Calu3 (cell line): ENCODE data around the gene SCTR. TPM values are rescaled to one million over a fixed set of nuclear protein-coding genes. Genes with fewer than 3 reads are reported as not detected.

Experiments used
- BruUV-seq: library from RNA; stranded (reverse); fragments of 400-500 nt; replicated peaks from 2 replicates; lab custom pipeline; 2021; lab: Mats Ljungman, UMichigan
- CTCF ChIA-PET: fragments of 300-600 bp; sonication (Branson Sonifier 250); formaldehyde crosslinking; loops from one replicate; lab custom pipeline; 2022; ENCODE audit warnings: antibody characterized with exemption; lab: Charles Lee
- DNase-seq: peaks from one replicate; pipeline ENCODE4 v3.0.0; 2022
- H3K27ac Mint-ChIP-seq: one replicate; pipeline ENCODE4 v1.8.0; 2022; ENCODE audit warnings: mixed read lengths; ENCODE audit not compliant: unreplicated experiment
- H3K27me3 Mint-ChIP-seq: one replicate; pipeline ENCODE4 v1.8.0; 2022; ENCODE audit warnings: mixed read lengths; ENCODE audit not compliant: unreplicated experiment
- H3K36me3 Mint-ChIP-seq: one replicate; pipeline ENCODE4 v1.8.0; 2022; ENCODE audit warnings: mild to moderate bottlenecking, moderate library complexity, mixed read lengths; ENCODE audit not compliant: insufficient read depth, unreplicated experiment
- H3K4me1 Mint-ChIP-seq: one replicate; pipeline ENCODE4 v1.8.0; 2022; ENCODE audit warnings: mild to moderate bottlenecking, low read depth, mixed read lengths; ENCODE audit not compliant: unreplicated experiment
- H3K4me3 Mint-ChIP-seq: one replicate; pipeline ENCODE4 v1.8.0; 2022; ENCODE audit warnings: mild to moderate bottlenecking, low read depth, moderate library complexity, mixed read lengths; ENCODE audit not compliant: unreplicated experiment
- H3K9me3 Mint-ChIP-seq: one replicate; pipeline ENCODE4 v1.8.0; 2022; ENCODE audit warnings: low read depth, mixed read lengths; ENCODE audit not compliant: unreplicated experiment
- intact Hi-C: fragments of 100-400 bp; cut with micrococcal nuclease; formaldehyde crosslinking; loops from one replicate; pipeline ENCODE4 v1.10.0; 2022; ENCODE audit not compliant: unreplicated experiment
- total RNA-seq: library from RNA; stranded (reverse); gene quantifications from 2 replicates; pipeline ENCODE4 v1.2.3, GENCODE V29; 2022
- TF ChIP-seq, protein P1 (sequence below): fragments of 200-600 bp; IDR thresholded peaks from one replicate; pipeline ENCODE4 v1.8.0; 2022; ENCODE audit warnings: antibody characterized with exemption; ENCODE audit not compliant: unreplicated experiment

Gene SCTR
- total RNA-seq, 1 experiment from 2014 or later, result 0.85 TPM

DNA sequence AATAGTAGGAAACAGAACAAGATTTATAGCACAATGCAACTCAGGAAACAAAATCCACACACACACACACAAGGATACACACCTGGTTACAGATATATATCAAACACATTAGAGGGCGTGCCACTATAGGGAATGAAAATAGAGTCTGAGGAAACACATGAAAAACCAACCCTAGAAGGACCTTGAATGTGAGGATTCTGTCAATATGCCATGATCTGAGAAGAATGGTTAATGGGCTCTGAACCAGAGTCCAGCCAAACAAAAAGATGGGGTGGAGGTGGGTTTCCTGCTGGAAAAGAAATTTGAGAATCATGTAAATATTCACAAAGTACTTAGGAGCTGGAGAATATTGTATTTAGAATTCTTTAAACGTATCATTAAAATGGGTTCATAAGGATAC, 100.5 kb downstream of the SCTR start:
- H3K27me3 Mint-ChIP-seq, result peaks cover 24% of the 10 kb centered on the region
- H3K9me3 Mint-ChIP-seq, result peaks cover 6% of the 10 kb centered on the region
- H3K4me3 Mint-ChIP-seq, result no peak overlapping the region
- H3K36me3 Mint-ChIP-seq, result no peaks in the 10 kb centered on the region
- TF ChIP-seq, protein P1, sequence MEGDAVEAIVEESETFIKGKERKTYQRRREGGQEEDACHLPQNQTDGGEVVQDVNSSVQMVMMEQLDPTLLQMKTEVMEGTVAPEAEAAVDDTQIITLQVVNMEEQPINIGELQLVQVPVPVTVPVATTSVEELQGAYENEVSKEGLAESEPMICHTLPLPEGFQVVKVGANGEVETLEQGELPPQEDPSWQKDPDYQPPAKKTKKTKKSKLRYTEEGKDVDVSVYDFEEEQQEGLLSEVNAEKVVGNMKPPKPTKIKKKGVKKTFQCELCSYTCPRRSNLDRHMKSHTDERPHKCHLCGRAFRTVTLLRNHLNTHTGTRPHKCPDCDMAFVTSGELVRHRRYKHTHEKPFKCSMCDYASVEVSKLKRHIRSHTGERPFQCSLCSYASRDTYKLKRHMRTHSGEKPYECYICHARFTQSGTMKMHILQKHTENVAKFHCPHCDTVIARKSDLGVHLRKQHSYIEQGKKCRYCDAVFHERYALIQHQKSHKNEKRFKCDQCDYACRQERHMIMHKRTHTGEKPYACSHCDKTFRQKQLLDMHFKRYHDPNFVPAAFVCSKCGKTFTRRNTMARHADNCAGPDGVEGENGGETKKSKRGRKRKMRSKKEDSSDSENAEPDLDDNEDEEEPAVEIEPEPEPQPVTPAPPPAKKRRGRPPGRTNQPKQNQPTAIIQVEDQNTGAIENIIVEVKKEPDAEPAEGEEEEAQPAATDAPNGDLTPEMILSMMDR, result no peak
- no peak for DNase-seq
- no peak overlapping the region for H3K27ac Mint-ChIP-seq
- intact Hi-C loops, result no loop called here
- peaks cover 32% of the 10 kb centered on the region for H3K4me1 Mint-ChIP-seq
- CTCF ChIA-PET, result interaction anchor here (0.6 to 0.7 kb wide), 2 partner anchors 353 to 638 kb away, joined by 3 read pairs; no protein-coding TSS in a partner anchor
- no TSS peak for BruUV-seq

DNA sequence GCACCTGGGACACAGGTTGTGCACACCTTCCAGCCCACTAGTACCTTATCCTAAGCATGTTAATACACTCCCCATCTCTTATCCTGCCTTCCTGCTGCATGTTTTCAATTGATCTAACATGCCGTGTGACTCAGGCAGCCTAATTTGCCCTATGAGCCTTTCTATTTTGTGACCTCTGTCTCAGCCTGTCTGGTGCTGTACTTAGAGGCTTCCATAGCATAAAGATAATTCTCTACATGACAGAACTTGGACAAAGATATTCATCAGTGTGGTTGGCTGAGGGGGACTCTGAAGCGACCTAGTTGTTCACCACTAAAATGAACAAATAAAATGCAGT, 101.2 kb downstream of the SCTR start:
- H3K9me3 Mint-ChIP-seq, result peaks cover 6% of the 10 kb centered on the region
- intact Hi-C loops, result no loop called here
- no peaks in the 10 kb centered on the region for H3K36me3 Mint-ChIP-seq
- TF ChIP-seq, protein P1, result no peak
- H3K4me3 Mint-ChIP-seq, result no peak overlapping the region
- CTCF ChIA-PET, result no interaction called here
- DNase-seq, result no peak
- peaks cover 20% of the 10 kb centered on the region for H3K27me3 Mint-ChIP-seq
- peaks cover 26% of the 10 kb centered on the region for H3K4me1 Mint-ChIP-seq
- H3K27ac Mint-ChIP-seq, result no peak overlapping the region
- BruUV-seq, result no TSS peak

DNA sequence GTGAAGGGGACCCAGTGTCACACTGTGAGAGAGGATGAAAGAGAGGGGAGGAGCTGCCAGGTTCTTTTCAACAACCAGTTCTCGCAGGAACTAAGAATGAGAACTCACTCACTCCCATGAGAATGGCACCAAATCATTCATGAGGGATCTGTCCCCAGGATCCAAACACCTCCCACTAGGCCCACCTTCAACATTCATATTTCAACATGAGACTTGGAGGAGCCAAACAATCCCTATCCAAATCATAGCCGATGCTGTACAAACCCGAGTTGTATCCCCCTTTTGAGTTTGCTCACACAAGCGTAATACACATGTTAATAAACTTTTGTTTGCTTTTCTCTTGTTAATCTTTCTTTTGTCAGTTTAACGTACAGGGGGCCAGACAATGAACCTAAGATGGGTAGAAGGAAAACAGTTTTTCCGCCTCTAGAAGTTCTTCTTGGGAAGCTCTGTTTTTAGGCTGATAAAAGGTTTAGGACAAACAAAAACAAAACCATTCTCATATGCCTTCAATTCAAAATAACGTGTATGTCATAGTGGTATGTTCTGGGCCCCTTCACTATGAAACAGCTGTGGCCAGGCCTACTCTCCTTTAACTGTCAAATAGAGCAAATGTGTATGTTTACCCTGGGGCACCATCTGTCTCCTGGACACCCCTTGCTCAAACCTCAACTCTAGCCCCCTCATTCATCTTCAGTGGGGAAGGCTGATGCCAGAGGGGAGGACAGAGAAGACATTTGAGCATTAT, 101.7 kb downstream of the SCTR start:
- Mint-ChIP-seq H3K27ac (no peak overlapping the region), H3K27me3 (peaks cover 14% of the 10 kb centered on the region), H3K4me3 (no peak overlapping the region), H3K36me3 (no peaks in the 10 kb centered on the region), H3K9me3 (peaks cover 6% of the 10 kb centered on the region), H3K4me1 (peaks cover 20% of the 10 kb centered on the region)
- BruUV-seq, result no TSS peak
- TF ChIP-seq, protein P1, result no peak
- intact Hi-C loops, result no loop called here
- DNase-seq, result no peak
- CTCF ChIA-PET, result no interaction called here

DNA sequence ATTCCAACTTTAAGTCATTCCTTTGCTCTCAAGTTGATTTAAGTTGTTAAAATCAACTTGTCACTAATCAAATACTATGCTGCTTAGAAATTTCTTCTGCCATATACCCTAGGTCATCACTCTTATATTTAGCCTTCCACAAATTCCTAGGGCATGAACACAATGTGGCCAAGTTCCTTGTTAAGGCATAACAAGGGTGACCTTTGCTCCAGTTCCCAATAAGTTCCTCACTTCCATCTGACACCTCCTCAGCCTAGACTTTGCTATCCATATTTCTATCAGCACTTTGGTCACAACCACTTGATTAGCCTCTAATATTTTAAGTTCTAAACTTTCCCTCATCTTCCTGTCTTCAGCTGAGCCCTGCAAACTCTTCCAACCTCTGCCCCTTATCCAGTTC, 102.5 kb downstream of the SCTR start:
- intact Hi-C loops, result no loop called here
- no peak for DNase-seq
- Mint-ChIP-seq H3K9me3 (peaks cover 6% of the 10 kb centered on the region), H3K27ac (no peak overlapping the region), H3K4me3 (no peak overlapping the region), H3K36me3 (no peaks in the 10 kb centered on the region), H3K27me3 (peaks cover 6% of the 10 kb centered on the region), H3K4me1 (peaks cover 12% of the 10 kb centered on the region)
- BruUV-seq, result no TSS peak
- CTCF ChIA-PET, result no interaction called here
- TF ChIP-seq, protein P1, result no peak
